HepG2 (cell line): ENCODE data around the gene PTMA. TPM values are rescaled to one million over a fixed set of nuclear protein-coding genes. Genes with fewer than 3 reads are reported as not detected.

Source experiments
- CSRNP1 ChIP-seq: sonication (generic); formaldehyde crosslinking; IDR thresholded peaks from 2 replicates; pipeline ENCODE4 v1.8.1; 2023; ENCODE audit warnings: mild to moderate bottlenecking, missing genetic modification reagents
- FOSL2 ChIP-seq: sonication (generic); formaldehyde crosslinking; IDR thresholded peaks from 2 replicates; pipeline ENCODE4 v1.4.0; 2020; ENCODE audit warnings: missing genetic modification reagents
- GFI1 ChIP-seq: sonication (generic); formaldehyde crosslinking; IDR thresholded peaks from 2 replicates; pipeline ENCODE4 v1.5.0; 2020; ENCODE audit warnings: missing genetic modification reagents, mild to moderate bottlenecking, borderline replicate concordance
- KDM2A ChIP-seq: sonication (generic); formaldehyde crosslinking; IDR thresholded peaks from 2 replicates; pipeline ENCODE4 v1.4.0; 2020; ENCODE audit warnings: low read depth, missing genetic modification reagents, borderline replicate concordance
- MYC ChIP-seq: sonication (generic); formaldehyde crosslinking; IDR thresholded peaks from 2 replicates; pipeline ENCODE4 v1.9.0; 2021; ENCODE audit warnings: missing genetic modification reagents, borderline replicate concordance
- ZBTB26 ChIP-seq: IDR thresholded peaks from 2 replicates; pipeline ENCODE4 v1.6.1; 2016; ENCODE audit warnings: missing compliant biosample characterization, missing genetic modification reagents, borderline replicate concordance
- ZNF350 ChIP-seq: sonication (generic); formaldehyde crosslinking; IDR thresholded peaks from 2 replicates; pipeline ENCODE4 v1.4.0; 2020; ENCODE audit warnings: mild to moderate bottlenecking, low read depth, missing genetic modification reagents, borderline replicate concordance
- ZUFSP ChIP-seq: sonication (generic); formaldehyde crosslinking; IDR thresholded peaks from 2 replicates; pipeline ENCODE4 v1.9.0; 2021; ENCODE audit warnings: missing genetic modification reagents, mild to moderate bottlenecking, borderline replicate concordance
- polyA plus RNA-seq, 8 experiments: library from polyadenylated mRNA; depleted of rRNA in 3 of 8; stranded (reverse) in 7 of 8; unstranded in 1 of 8; fragments of >200 nt; fragmentation: Illumina TruSeq in 4 of 8; extraction: Trizol in 4 of 8; gene quantifications; 2 replicates each; pipeline versions ENCODE4 v1.2.1 to v1.2.3, GENCODE V29; 2011 to 2016; ENCODE audit warnings: low read depth in 4 of 8, missing spikeins in 1 of 8, mixed read lengths in 1 of 8; ENCODE audit not compliant: insufficient read depth in 1 of 8
- total RNA-seq, 5 experiments: library from RNA; depleted of rRNA; stranded (reverse); fragments of >200 nt; fragmentation: Illumina TruSeq; extraction: Trizol; gene quantifications; 2 replicates each; pipeline ENCODE4 v1.2.3, GENCODE V29; 2016; ENCODE audit warnings: low read depth in 1 of 5

Gene PTMA
- total and polyA plus RNA-seq, 2 of the 13 experiments (the other 11 are each of a cell fraction or from before 2014, with no cell fraction given), result 190 to 1,086 TPM

GRCh38 chr2:231715988-231716616 is 7.8 kb downstream of the PTMA start (continued):
- peak; percentile 41; the same call in 1 of the 2 replicates for TF ChIP-seq CSRNP1 (CRISPR knock-in tag)
- TF ChIP-seq ZNF350 (CRISPR knock-in tag), result no peak
- 0 out of 2 replicates have a peak, but pooled peaks have one; percentile 3 for TF ChIP-seq FOSL2 (CRISPR knock-in tag)
- TF ChIP-seq ZUFSP, result no peak
- no peak for TF ChIP-seq KDM2A
- no peak for TF ChIP-seq GFI1
- no peak for TF ChIP-seq MYC (CRISPR knock-in tag)
- TF ChIP-seq ZBTB26, result no peak
